IPS-NIHi7 (cell line): ENCODE measurements around the gene GSG1L.
"Not testable (repeated sequence)": the region's sequence is repeated elsewhere in the genome, so short reads cannot be mapped to it uniquely, and the experiment has no call there.

ENCODE experiments used
- DNase-seq: peaks from one replicate; pipeline ENCODE4 v3.0.0; 2012; ENCODE audit warnings: mixed read lengths; ENCODE audit errors: extremely low spot score

GSG1L gene

DNA sequence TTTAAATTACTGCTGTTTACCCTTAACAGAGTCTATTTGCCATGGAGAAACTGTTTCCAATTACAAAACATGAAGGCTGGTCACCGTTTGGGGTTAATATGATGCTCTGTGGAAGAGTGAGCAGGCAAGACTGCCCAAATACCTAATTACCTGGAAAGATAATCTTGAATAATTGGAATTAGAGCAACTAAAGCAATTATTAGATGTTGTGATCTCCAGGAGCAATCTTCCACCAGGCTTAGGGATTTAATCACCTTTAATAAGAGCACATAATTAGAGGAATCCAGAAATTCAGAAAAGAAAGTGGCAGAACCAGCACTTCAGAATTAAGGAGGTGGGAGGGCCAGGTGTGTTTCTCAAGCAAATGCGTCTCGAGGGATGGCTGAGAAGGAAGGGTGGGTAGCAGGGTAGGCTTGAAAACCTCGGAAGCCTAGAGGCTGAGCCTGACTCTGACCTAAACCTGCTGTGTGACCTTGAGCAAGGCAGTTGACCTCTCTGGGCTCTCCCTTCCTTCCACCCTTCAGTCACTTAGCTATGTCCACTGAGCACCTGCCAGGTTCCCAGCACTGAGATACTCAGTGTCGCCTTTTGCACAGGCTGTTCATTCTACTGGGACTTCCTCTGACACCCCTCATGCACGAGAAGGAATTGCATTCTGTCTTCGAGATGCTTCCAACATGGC lies 113.2 kb downstream of the GSG1L start:
- no peak for DNase-seq

- no peak for DNase-seq
Observed at GRCh38 chr16:27947696-27948095, 115.8 kb downstream of the GSG1L start.

DNA sequence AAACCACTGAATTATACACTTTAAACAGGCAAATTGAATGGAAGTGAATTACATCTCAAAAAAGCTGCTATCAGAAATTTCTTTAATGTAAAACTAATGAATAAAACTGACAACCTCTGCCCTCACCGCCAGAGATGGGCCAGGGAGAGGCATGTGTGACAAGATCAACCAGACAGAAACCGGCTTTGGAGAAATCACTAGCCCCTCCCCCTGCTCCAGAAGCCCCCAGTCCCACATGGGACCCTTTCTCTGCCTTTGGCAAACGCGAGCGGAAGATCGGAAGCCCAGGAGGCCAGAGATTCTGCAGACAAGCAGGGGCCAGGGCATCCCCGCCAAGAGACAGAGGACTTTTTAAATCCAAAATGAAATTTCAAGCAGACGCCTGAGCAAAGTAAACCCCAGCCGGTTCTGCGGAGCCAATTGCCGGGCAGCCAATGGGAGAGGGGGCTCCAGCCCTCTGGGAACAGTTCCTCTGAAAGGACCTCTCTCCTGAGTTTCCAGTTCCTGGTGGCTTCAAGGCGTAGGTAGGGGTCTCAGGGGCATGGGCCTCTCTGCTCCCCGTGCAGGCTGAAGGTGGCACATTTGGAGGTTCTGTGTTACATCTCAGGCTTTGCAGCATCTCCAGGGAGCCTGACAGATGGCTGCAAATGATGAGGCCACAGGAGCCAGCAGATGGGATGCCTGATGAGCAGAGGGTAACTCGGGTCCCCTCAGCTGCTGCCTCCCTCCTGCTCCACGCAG lies 118.1 kb downstream of the GSG1L start:
- peak; percentile 28 for DNase-seq

- no peak for DNase-seq
Observed at GRCh38 chr16:27943766-27944165, 119.7 kb downstream of the GSG1L start.

GRCh38 chr16:27942071-27942470 lies 121.4 kb downstream of the GSG1L start:
- DNase-seq = not testable (repeated sequence)

GRCh38 chr16:27935076-27935475 lies 128.4 kb downstream of the GSG1L start:
- no peak for DNase-seq

DNA sequence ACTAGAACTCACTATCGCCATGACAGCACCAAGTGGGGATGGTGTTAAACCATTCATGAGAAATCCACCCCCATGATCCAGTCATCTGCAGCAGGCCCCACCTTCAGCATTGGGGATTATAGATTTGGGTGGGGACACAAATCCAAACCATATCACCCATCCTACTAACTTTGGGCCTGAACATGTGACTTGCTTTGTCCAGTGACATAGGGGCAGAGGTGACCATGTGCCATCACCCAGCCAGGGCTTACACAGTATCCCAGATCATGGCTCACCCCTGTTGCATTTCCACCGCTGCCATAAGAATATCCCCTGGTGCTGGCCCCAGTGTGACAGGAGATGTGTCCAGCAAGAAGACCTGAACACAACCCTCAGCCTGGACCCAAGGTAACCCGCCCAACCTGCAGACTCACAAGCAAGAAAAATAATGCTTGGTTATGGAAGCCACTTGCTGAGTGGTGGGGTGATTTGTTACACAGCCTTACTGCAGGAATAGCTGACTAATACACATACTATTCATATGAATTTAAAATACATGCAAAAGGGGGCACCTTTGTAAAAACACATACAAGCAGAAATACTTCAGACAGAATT lies 130.9 kb downstream of the GSG1L start:
- no peak for DNase-seq

DNA sequence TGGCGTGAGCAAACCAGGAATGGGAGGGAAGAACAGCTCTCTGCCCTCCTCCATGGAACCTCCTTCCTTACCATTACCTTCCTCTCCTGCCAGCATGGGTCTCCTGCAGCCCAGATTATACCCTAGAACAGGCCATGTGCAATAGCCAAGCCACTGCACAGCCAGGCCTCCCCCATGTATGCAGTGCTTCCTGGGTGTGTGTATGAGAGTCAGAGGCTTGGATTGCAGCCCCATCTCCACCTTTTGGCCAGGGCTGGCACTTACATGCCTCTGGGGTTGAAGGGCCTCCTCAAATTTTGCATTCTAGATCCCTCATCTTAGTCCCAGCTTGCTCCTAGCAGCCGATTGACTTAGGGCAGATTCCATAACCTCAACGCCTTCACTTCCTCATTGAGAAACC lies 133.7 kb downstream of the GSG1L start:
- no peak for DNase-seq

DNA sequence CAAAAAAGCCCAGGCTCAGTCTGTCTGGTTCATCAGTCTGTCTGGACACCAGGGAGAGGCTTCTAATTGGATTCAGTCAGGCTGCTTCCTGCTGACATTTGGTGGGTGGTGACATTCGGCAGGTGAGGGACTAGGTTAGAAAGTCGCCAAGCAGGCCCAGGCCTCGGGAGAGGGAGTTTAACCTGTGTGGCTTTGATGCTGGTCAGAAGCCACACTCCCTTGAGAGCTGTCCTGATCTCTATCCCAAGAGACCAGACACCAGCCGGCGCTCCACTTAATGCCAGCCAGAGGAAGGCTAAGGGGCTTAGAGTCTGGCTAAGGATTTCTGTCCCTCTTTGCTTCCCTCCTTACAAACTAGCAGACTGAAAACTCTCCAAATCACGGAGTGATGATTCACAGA lies 135.0 kb downstream of the GSG1L start:
- no peak for DNase-seq

GRCh38 chr16:27927266-27927901 lies 136.1 kb downstream of the GSG1L start:
- DNase-seq = no peak

GRCh38 chr16:27925612-27926011 lies 137.9 kb downstream of the GSG1L start:
- no peak for DNase-seq

- DNase-seq = peak; percentile 55
Observed at GRCh38 chr16:27924411-27925118, 138.9 kb downstream of the GSG1L start.

GRCh38 chr16:27923751-27924150 lies 139.8 kb downstream of the GSG1L start:
- DNase-seq = no peak

- peak; percentile 48 for DNase-seq
Observed at GRCh38 chr16:27922433-27922832, 141.1 kb downstream of the GSG1L start.

DNA sequence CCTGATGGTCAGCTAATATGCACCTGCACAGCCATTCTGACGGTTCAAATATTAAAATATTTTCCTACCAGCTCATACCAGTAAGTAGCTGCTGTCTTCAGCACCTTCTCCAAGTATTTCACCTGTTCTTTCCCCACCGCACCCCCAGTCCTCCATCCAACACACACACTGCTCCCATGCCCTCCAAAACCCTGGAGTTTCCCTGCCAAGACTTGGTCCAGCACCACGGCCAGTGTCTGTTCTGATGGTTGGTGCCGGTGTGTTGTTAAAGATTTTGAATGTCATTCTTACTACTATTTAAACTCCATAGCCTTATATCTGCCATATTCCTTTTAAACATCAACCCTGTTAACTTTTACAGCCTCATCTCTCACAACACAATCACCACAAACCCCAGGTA lies 142.4 kb downstream of the GSG1L start:
- no peak for DNase-seq

GRCh38 chr16:27920391-27920891 lies 143.1 kb downstream of the GSG1L start:
- DNase-seq = peak; percentile 82

DNA sequence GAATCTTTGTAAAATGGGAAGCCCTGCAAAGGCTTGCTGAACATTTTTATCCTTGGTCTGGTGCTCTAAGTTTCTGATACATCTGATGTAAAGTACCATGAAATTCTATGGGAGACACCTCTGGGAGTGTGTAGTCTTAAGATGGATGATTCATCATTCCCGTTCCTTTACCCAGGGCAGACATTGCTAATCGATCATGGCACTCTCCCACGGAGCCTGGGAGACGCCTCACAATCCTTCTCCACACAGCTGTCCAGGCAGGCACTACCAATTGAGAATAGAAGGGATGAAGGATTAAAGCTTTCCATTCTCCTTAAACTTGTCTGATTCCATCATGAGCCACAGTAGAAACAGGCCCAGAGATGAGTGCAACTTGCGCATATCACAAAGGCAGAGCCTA lies 144.8 kb downstream of the GSG1L start:
- DNase-seq = no peak

GRCh38 chr16:27917949-27918348 lies 145.6 kb downstream of the GSG1L start:
- DNase-seq = no peak

DNA sequence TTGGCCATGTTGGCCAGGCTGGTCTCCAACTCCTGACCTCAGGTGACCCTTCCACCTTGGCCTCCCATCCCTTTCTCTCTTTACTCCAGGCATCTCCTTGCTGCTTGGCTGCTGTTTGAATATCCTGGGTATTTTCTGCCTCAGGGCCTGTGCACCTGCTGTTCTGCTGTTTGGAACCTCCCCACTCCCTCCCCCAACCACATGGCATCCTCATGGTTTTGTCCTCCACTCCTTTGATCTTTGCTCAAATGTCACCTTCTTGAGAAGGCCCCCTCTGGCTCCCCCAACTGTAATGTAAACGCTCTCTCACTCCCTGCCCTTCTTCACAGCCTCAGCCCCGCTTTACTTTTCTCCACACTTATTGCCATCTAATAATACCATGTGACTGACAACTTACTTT lies 152.0 kb downstream of the GSG1L start:
- DNase-seq = no peak

- no peak for DNase-seq
Observed at GRCh38 chr16:27907457-27907972, 156.0 kb downstream of the GSG1L start.

DNA sequence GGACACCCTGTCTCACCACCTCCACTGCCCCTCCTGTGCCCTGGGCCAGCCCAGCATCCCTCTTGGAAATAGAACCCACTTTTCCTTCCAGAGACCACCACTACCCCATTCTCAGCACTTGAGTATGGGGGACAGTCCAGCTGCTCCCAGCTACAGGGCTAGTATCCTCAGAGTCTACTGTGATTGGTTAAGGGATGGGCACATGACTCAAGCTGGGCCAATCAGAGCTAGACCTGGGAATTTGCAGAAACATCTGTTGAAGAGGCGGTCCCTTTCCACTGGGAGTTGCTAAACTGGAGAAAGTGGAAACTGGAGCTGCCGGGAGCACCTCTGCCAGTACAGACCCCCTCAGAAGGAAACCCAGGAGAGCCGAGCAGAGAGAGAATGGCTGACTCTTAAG lies 156.6 kb downstream of the GSG1L start:
- peak; percentile 29 for DNase-seq
